Endothelial cell of umbilical vein (primary cell): ENCODE data around the gene DNAJC19.

Source experiments
- CTCF ChIP-seq, 2 donors: IDR thresholded peaks; 1 replicate in 1 of 2; 2 replicates in 1 of 2; pipeline ENCODE4 v1.5.1; 2011; ENCODE audit warnings: low read length in 2 of 2, mild to moderate bottlenecking in 2 of 2, moderate library complexity in 2 of 2, control low read depth in 1 of 2, inconsistent platforms in 1 of 2, low read depth in 1 of 2; ENCODE audit not compliant: insufficient read depth in 1 of 2; ENCODE audit errors: extremely low read depth in 1 of 2
- EZH2 ChIP-seq: IDR thresholded peaks from 2 replicates; pipeline ENCODE4 v1.6.1; 2012; ENCODE audit warnings: borderline replicate concordance, low read depth, mild to moderate bottlenecking, moderate library complexity, low read length, inconsistent platforms; ENCODE audit not compliant: severe bottlenecking
- GATA2 ChIP-seq: IDR thresholded peaks from 2 replicates; pipeline ENCODE4 v1.7.0; 2011; ENCODE audit warnings: low read depth, mild to moderate bottlenecking, moderate library complexity, mixed read lengths, low read length; ENCODE audit not compliant: insufficient read length, insufficient read depth
- JUN ChIP-seq: IDR thresholded peaks from 2 replicates; pipeline ENCODE4 v1.6.1; 2011; ENCODE audit warnings: borderline replicate concordance, low read depth; ENCODE audit not compliant: insufficient read length, insufficient read depth
- MAX ChIP-seq: IDR thresholded peaks from 2 replicates; pipeline ENCODE4 v1.6.1; 2011; ENCODE audit not compliant: insufficient read depth, insufficient read length
- MYC ChIP-seq: IDR thresholded peaks from one replicate; pipeline ENCODE4 v1.6.1; 2011; ENCODE audit warnings: mild to moderate bottlenecking, low read depth, low read length
- POLR2A ChIP-seq: IDR thresholded peaks from 2 replicates; pipeline ENCODE4 v1.6.1; 2012; ENCODE audit warnings: low read depth, mild to moderate bottlenecking, control low read depth, low read length
- POLR2AphosphoS5 ChIP-seq: IDR thresholded peaks from 2 replicates; pipeline ENCODE4 v1.6.1; 2012; ENCODE audit warnings: low read depth, mild to moderate bottlenecking, control low read depth, low read length, moderate library complexity; ENCODE audit not compliant: insufficient read depth

GRCh38 chr3:180977498-180977897 lies 12.0 kb downstream of the DNAJC19 start:
- TF ChIP-seq CTCF (IDR thresholded peaks at IDR 0.05; ENCODE audit: extremely low read depth in 1 of 2, insufficient read depth in 1 of 2, low read depth in 1 of 2, low read length in 2 of 2) (no peak), POLR2AphosphoS5 (no peak), EZH2 (no peak), MAX (no peak), JUN (no peak), POLR2A (no peak), MYC (no peak), GATA2 (no peak)
